HG03439 (cell line): ENCODE results near the gene GDNF.
"Not testable (repeated sequence)": the region's sequence is repeated elsewhere in the genome, so short reads cannot be mapped to it uniquely, and the experiment has no call there.

Experiments
- ATAC-seq: cut with Tn5 transposase; IDR thresholded peaks from one replicate; pipeline ENCODE4 v1.9.1; 2021; ENCODE audit warnings: mild to moderate bottlenecking, moderate library complexity; ENCODE audit not compliant: unreplicated experiment

The GDNF gene

DNA sequence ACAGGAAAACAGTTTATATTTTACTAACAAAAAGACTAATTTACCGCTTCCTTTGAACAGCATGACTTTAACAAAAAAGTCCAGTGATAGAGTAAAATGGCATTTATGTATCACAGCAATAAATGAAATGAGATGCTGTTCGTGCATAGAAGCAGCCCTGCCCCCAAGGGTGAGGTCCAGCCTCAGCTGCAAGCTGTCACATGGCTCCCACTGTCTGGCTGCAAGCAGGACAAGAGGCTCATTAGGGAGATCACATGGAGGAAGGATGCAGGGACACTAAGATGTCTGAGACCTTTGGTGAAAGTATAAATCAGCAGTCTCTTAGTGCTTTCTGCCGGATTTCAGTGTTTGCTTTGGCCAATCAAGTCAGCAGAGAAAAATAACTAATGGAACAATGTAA is 23.0 kb downstream of the GDNF start:
- ATAC-seq: no peak

DNA sequence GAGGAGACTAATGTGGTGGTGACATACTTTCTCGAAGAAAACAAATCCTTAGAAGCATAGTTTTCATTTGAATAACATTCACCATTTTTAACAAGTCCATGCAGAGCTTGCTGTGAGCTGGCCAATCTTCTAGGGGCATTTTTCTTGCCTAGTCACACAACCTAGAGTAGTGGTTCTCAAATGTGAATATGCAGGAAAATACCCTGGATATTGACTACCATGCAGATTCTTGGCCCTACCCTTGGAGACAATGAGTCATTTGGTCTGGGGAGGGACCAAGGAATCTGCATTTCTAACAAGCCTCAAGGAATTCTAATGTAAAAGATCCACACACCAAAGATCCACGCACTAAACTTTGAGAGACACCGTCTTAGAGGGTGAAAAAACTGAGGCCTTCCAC is 23.5 kb downstream of the GDNF start:
- ATAC-seq: no peak

DNA sequence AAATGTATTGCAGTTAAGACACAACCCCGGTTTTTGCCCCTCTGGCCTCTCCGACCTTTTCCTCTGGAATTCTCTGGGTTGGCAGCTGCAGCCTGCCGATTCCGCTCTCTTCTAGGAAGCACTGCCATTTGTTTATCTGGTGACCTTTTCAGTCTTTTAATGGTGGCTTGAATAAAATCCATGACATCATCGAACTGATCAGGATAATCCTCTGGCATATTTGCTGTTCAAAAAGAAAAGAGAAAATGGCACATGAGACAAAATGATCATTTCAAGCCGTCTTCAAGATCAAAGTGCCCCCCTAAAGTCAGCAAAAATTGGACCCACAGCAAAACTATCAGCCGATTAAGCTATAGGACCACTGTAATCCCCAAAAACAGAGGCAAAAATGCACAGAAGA is 23.9 kb downstream of the GDNF start:
- no peak for ATAC-seq

DNA sequence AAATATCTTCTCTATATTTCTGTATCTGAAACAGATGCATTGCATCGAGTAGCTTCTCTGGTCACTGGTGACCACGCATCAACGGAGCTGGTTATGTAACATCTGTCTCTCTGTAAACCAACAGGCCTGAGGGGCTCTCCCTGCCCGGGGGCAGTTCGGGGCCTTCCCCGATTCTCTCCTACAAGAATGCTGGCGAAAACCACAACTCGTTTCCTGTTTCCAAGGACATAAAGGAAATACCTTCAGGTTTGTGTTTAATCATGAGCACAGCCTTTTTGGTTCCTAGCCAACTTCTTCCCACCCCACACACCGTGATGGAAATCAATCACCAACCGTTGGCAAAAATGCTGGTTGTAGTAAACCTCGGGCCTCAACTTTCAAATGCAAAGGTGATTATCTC is 25.1 kb downstream of the GDNF start:
- ATAC-seq: no peak

DNA sequence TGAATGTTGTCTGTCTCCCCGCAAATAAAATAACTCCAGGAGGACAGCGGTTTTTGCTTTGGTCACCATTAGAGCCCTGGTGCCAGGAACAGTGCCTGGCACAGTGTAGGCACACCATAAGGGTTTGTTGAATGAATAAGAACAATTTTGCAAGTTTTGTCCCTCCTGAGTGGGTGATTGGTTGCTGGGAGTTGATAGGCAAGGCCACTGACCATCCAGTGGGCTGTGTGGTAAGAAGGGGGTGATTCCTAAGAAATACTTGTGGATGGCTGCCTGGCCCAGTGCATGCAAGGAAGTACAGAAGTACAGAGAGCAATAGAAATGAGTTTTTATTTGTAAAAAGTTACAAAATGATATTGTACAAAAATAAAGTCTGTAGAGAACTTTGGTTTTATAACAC is 27.5 kb downstream of the GDNF start:
- no peak for ATAC-seq

DNA sequence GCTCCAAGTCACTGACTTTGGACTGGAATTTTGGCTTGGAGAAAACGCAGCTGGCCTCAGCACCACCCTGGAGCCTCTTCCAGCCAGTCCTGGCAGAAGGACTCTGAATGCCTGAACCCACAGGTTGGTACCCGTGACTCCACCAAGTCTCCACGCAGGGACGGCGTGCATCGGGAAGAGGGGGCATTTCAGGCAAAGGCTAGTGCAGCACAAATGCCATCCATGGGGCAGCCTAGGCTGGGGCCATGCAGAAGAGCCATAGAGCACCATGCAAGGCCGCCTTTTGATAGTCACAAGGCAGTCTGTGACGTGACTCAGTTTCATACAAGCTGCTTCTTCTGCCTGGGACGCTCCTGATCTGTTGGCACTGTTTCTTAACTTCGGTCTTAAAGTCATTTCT is 28.0 kb downstream of the GDNF start:
- no peak for ATAC-seq

DNA sequence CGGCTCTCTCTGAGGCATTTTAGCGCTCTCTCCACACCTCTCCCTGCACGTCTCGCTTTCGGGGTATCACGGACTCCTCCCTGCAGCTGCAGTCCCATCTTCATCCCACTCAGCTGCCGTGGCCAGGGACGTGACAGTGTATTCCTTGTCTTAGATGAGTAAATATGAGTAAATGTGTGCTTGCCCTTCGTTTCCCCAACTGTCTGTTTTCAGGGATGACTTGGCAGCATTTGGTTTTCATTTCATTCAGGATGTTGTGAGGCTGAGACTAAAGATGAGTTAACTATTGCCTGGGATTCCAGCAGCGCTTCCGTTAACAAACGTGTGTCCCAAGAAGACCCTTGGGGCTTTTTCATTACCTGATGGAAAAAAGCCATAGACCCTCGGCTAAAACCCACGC is 29.5 kb downstream of the GDNF start:
- ATAC-seq: no peak

DNA sequence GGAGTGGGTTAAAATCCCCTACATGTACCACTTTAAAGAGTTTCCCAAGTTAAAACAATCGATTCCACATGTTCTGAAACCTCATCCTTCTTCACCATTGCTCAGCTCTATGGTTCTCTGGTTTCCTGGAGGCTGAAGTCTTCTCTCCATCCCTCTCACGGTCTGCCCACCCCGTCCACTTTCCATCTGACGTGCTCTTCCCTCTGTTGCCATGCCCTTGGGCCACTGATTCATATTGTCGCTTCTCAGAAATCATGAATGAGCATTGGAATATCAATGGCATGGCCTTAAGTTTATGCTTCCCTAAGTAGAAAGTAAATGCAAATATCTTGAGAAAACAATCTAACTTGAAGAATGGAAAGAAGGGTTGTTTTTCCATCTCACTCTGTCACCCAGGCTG is 30.9 kb downstream of the GDNF start:
- no peak for ATAC-seq

DNA sequence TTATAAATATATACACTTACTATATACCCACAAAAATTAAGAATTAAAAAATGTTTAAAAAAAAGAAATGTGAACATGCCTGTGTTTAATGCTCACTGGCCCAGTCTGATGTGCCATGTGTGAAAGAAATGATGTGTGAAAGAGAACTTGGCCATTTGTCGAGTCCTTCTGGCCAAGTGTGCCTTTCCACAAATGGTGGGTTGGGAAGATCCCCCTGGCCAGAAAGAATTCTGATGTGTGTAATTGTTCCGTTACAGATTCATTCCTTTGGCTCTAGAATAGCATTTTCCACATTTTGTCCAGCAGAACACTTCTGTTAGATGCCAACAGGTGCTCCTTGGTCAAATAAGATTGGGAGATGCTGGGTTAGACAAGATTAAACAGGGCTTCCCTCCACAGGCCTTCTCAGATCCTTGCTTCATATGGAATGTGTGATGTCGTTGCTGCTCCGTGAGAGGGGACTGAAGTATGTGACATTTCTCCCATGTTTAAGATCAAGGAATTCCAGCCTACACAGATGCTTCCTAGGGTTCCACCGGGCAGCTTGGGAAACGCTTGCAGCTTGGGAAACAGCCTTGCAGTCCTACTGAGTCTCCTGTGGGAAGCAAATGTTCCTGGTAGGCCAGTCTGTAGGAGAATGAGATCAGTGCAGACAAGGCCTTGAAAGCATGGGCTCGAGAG is 32.1 kb downstream of the GDNF start:
- ATAC-seq: no peak

DNA sequence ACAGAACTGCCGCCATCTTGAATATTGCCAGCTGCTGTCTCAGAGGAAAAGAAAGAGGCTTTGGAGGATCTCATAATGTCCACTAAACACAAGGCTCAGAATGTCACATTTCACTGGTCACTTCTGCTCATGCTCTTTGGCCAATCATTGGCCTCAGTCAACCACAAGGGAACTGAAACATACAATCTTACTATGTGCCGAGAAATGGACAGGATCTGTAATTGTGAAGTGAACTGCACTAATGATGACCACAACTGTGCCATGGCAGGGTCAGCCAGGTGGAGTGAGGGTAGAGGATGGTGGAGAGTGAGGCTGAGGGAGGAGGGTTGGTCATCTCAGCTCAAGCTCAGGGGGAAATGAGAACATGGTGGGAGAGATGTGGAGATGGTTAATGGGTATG is 32.8 kb downstream of the GDNF start:
- ATAC-seq: no peak

DNA sequence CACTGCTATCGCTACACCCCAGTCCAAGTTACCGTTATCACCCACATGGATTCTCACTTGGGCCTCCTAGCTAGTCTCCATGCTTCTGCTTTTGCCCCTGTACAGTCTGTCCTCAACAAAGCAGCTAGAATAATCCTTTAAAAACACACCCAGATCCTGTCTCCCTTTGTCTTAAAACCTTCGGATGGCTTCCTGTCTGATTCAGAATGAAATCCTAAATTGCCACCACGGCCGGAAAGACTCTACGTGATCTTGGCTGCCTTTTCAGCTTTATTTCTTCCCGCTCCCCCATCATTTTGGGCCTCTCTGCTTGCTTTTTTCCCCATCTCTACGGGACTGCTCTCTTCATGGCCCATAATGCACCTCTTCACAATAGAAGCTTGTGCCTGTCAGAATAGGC is 33.4 kb downstream of the GDNF start:
- no peak for ATAC-seq

DNA sequence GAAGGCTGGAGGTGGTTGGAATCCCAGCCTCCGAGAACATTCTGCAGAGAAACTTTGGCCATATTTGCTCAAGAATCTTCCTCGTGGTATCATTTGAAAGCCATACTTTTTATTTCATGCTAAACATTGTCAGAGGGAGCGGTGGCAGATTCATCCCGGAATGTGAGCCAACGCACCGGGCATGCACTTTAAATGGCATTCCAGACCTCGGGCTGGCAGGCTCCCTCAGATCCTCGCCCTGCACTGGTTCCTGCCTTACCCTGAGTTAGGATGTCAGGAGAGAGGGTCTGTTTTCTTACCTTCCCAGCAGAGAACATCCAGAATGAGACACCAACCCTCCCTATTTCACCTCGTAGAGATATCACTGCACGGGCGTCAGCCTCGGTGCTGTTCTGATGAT is 33.8 kb downstream of the GDNF start:
- no peak for ATAC-seq

DNA sequence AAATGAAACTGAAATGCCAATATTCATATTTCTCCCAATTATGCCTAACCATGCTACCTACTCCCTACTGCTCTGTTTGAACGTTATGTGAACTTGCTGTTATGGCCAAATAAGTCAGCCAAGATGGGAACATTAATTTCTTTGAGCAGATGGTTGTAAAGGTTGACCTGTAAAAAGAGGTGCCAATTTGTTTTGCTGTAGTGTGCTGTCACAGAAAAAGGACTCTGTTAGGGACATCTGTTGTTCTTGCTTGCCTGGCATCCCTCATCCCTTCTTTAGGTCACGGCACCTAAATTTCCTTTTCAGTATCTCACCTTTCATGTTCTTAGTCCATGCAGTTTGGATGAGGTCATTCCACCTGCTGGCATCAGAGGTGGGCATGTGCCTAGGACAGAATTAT is 35.4 kb downstream of the GDNF start:
- ATAC-seq: no peak

DNA sequence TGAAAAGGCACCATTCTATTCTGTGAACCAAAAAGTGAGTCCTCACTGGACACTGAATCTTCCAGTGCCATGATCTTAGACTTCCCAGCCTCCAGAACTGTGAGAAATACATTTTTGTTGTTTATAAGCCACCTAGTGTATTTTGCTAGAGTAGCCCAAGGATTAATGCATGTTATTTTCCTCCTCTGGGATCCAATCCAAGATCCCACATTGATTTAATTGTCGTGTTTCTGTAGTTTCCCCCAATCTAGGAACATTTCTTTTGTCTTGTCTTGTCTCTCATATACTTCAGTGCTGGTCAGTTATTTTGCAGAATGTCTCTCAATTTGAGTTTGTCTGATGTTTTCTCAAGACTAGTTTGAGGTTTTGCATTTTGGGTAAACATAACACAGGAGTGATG is 36.4 kb downstream of the GDNF start:
- ATAC-seq: no peak

DNA sequence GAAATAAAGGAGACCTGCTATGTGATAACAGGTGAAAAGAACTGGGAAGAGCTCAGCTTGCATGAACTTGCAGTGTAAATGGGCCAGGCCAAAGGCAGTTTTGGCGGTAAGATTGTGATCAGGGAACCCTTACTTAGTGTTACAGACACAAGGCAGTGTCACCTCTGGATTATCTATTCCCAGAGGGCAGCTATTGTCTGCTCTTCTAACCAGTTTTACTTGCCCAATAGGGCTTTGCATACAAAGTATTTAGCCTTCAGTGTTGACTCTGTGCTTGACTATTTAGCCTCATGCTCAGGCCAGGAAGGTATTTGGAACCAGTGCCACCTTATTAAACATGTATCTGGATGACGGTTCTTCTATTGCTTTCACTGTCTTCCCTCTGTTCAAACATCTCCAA is 38.3 kb downstream of the GDNF start:
- no peak for ATAC-seq

DNA sequence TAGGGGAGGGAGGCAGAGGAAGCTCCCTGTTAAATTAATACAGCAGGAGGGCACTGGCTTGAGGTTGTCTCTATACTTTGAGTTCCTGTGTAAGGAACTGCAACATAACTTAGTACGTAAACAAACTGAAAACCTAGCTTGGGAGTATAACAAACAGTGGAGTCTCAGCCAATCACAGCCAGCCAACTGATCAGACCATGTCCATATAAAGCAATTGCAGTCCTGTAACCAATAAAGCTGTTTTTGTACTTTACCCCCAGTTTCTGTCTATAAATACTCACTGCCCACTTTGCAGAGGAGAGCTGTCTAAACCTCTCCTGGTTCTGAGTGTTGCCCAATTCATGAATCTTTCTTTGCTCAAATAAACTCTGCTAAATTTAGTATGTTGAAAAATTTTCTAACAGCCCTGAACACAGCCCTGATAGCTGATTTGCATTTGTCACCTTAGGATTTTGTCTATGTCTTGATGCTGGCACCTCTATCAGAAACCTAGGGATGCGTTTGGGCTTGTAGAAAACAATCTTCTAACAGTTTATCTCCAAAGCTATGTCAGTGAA is 39.9 kb downstream of the GDNF start:
- ATAC-seq: no peak

DNA sequence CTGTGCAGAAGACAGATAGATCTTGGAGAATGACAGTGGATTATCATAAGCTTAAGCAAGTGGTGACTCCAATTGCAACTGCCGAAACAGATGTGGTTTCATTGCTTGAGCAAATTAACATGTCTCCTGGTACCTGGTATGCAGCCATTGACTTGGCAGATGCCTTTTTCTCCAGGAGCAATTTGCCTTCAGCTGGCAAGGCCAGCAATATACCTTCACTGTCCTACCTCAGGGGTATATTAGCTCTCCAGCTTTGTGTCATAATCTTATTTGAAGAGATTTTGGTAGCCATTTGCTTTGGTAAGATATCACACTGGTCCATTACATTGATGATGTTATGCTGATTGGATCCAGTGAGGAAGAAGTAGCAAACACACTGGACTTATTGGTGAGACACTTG is 43.4 kb downstream of the GDNF start:
- not testable (repeated sequence) for ATAC-seq

DNA sequence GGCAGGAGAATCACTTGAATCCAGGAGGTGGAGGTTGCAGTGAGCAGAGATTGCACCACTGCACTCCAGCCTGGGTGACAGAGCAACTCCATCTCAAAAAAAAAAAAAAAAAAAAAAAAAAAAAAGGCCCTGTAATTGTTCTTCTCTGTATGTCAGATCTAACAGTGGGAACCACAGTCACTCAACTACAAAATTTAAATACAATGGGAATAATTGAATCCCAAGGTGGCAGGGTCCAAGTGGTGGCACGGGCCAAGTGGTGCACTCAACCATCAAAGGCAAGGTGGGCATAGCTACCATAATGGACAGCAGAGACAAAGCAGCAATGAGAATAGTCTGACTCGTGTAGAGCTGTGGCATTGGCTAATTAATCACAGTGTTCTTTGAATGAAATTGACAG is 44.5 kb downstream of the GDNF start:
- ATAC-seq: not testable (repeated sequence)

DNA sequence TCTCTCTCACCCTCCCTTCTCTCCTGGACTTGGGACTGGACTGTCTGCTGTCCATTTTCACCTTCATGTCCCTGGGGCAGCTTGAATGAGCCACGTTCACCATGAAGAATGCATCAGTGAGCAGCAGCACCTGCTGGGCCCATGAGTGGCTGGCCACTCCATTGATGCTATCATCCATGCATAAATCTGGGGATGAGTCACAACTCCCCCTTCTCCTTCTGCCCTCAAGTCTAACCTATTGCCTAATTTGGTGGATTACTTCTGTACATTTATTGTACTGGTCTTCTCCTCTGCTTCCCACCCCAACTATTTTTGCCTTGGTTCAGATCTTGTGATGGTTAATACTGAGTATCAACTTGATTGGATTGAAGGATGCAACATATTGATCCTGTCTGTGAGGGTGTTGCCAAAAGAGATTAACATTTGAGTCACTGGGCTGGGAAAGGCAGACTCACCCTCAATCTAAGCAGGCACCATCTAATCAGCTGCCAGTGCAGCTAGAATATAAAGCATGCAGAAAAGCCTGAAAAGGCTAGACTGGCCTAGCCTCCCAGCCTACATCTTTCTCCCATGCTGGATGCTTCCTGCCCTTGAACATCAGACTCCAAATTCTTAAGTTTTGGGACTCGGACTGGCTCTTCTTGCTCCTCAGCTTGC is 46.7 kb downstream of the GDNF start:
- no peak for ATAC-seq

DNA sequence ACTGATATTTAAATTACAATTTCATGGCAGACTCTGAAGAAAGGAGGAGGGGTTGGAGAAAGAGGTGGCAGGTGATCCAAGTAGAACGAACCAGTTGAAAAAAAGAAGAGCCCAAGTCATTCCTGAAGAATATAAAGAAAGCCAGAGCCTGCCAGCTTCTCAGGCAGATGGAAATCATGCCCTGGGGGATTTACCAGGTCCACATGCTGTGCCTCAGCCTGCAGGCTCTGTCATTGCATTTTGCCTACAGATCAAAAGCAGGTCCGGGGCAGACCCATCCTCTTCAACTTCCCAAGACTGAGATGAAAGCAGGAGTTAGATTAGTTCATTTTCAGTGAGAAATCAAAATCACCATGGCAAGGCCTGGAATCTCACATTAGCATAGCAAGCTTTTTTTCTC is 48.5 kb downstream of the GDNF start:
- no peak for ATAC-seq

DNA sequence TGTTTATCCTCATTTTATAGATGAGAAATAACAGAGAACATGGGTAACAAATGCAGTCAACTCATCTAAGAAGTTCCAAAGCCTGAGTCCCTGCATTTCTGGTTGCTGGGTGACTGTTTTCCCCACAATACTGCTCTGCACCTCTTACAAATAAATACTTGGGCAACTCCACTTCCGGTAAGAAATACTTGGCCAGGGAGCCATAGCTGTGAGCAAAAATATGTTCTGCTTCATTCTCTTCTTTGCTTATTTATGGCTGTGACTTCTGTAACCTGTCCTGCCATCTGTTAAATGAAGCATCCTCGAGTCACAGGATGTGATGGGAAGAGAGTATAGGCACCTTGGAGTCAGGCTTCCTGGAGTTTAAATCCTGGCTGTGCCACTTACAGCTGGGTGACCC is 49.9 kb downstream of the GDNF start:
- no peak for ATAC-seq

DNA sequence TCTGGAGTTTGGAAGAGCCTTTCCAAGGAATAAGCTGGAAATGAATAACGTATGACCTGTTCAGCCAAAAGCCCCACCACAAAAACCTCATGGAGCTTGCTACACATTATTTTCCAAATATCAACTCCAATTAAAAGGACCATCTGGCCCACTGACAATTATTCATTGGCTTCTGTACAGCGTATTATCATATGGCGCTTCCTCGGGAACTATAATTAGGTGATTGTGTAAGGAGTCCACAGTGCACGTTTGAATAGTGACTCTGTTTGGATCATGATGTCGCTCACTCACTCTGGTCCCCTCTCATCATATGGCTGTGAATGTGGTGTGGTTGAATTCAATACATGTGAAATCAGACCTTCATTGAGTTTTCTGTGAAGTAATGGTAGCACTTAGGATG is 52.1 kb downstream of the GDNF start:
- ATAC-seq: no peak
